ENCODE measurements around the gene NRP2. TPM values are rescaled to one million over a fixed set of nuclear protein-coding genes. Genes with fewer than 3 reads are reported as not detected.
A peak's percentile ranks its signal among the peaks of the same experiment; 100 is the strongest.

Gene NRP2
- total RNA-seq, 1 experiment from 2014 or later = 1.2 TPM

- no peak overlapping the region for H3K27ac ChIP-seq (ENCODE audit: low read depth, low read length)
- POLR2A ChIA-PET = no interaction called here
- 0 out of 2 replicates have a peak, but pooled peaks have one; percentile 21 for ATAC-seq
- RAD21 ChIA-PET (ENCODE audit: low non-redundant PET in 1 of 2, low total read pairs in 2 of 2, uncharacterized antibody in 2 of 2, unreplicated experiment in 2 of 2) = no interaction called here
- no peaks in the 10 kb centered on the region for H3K36me3 ChIP-seq (ENCODE audit: control insufficient read depth in 1 of 2, insufficient read depth in 2 of 2, low read length in 2 of 2)
- H3K9me3 ChIP-seq (ENCODE audit: control insufficient read depth in 1 of 2, insufficient read depth in 1 of 2, low read depth in 1 of 2, low read length in 2 of 2) = no peaks in the 10 kb centered on the region
- CTCF ChIA-PET = interaction anchor here (1.2 kb wide), 1 partner anchor 116 kb away, joined by 5 read pairs; no protein-coding TSS in a partner anchor
- no peaks in the 10 kb centered on the region for H3K9me2 ChIP-seq (ENCODE audit: insufficient read depth)
- peaks cover 8% of the 10 kb centered on the region; the same call in 1 of the 2 replicates for H3K27me3 ChIP-seq (ENCODE audit: insufficient read depth, low read length)
- H3K9ac ChIP-seq (ENCODE audit: low read length) = no peak overlapping the region
- DNase-seq (ENCODE audit: low read depth, low spot score) = no peak
- no peak overlapping the region for H2AFZ ChIP-seq (ENCODE audit: low read depth, low read length, poor library complexity, severe bottlenecking)
- BruUV-seq (replicated peaks) = no TSS peak
- H3K4me3 ChIP-seq (replicated peaks in 1 of 2; ENCODE audit: low read depth in 1 of 2, low read length in 2 of 2) = no peak overlapping the region
- no peaks in the 10 kb centered on the region for H4K20me1 ChIP-seq (ENCODE audit: insufficient read depth)
- H3K79me2 ChIP-seq (ENCODE audit: insufficient read depth, low read length) = no peaks in the 10 kb centered on the region
- intact Hi-C loops (cut with micrococcal nuclease) = no loop called here
- H3K4me2 ChIP-seq (ENCODE audit: low read length) = peak overlapping the region; percentile 37; the same call in 1 of the 2 replicates
- peaks cover 9 to 25% of the 10 kb centered on the region in 2 experiments for H3K4me1 ChIP-seq (ENCODE audit: control insufficient read depth in 1 of 2, insufficient read depth in 2 of 2, low read length in 2 of 2)
- TF ChIP-seq ZBTB33 (IDR thresholded peaks at IDR 0.05; ENCODE audit: extremely low read depth, insufficient replicate concordance, low read length) = no peak
- no peak for TF ChIP-seq JUND (IDR thresholded peaks at IDR 0.05)
- no peak for TF ChIP-seq CBX3 (IDR thresholded peaks at IDR 0.05; ENCODE audit: low read depth)
- TF ChIP-seq CTCF (IDR thresholded peaks at IDR 0.05 in 2 of 3, conservative IDR thresholded peaks at IDR 0.05 in 1 of 3; ENCODE audit: borderline replicate concordance in 1 of 3, insufficient read depth in 1 of 3, low read depth in 2 of 3, low read length in 2 of 3) = no peak
- TF ChIP-seq EZH2phosphoT487 (IDR thresholded peaks at IDR 0.05; ENCODE audit: borderline replicate concordance) = no peak
- TF ChIP-seq RAD21 (IDR thresholded peaks at IDR 0.05; ENCODE audit: low read depth) = no peak
- TF ChIP-seq EGR1 (IDR thresholded peaks at IDR 0.05; ENCODE audit: low read depth) = no peak
- no peak for TF ChIP-seq YY1 (IDR thresholded peaks at IDR 0.05; ENCODE audit: extremely low read depth, insufficient replicate concordance, low read depth, low read length)
- no peak for TF ChIP-seq MAX (IDR thresholded peaks at IDR 0.05)
- no peak for TF ChIP-seq TCF7L2 (IDR thresholded peaks at IDR 0.05; ENCODE audit: borderline replicate concordance, extremely low read depth, insufficient read depth, insufficient read length)
- no peak for TF ChIP-seq SIN3A (IDR thresholded peaks at IDR 0.05; ENCODE audit: low read depth)
- no peak for TF ChIP-seq FOSL1 (IDR thresholded peaks at IDR 0.05; ENCODE audit: low read depth)
- TF ChIP-seq ZNF274 (IDR thresholded peaks at IDR 0.05; ENCODE audit: low read depth, low read length) = no peak
- TF ChIP-seq ATF3 (IDR thresholded peaks at IDR 0.05) = no peak
Observed at GRCh38 chr2:205768815-205769494, 86.7 kb downstream of the NRP2 start.

Data from HCT116 (cell line).